ENCODE results near the gene IL23R.

The IL23R gene

GRCh38 chr1:67300561-67300960 is 134.3 kb downstream of the IL23R start:
- Histone ChIP-seq H3K4me1 (ENCODE audit: insufficient read depth, insufficient read length) (no peaks in the 10 kb centered on the region), H3K9me3 (ENCODE audit: insufficient read depth, low read length) (no peaks in the 10 kb centered on the region), H3K4me3 (ENCODE audit: insufficient read length, low read depth) (no peak overlapping the region), H3K9ac (ENCODE audit: insufficient read length, low read depth) (no peak overlapping the region), H3K36me3 (ENCODE audit: insufficient read depth, insufficient read length, low read length) (no peaks in the 10 kb centered on the region), H3K27me3 (ENCODE audit: insufficient read depth, insufficient read length) (no peaks in the 10 kb centered on the region)
- DNase-seq (ENCODE audit: low read depth, low spot score): no peak
- TF ChIP-seq SUZ12 (IDR thresholded peaks at IDR 0.05; ENCODE audit: extremely low read depth, insufficient read depth, insufficient read length): no peak
- no peak for TF ChIP-seq YY1 (IDR thresholded peaks at IDR 0.05; ENCODE audit: insufficient read depth, insufficient read length)
- TF ChIP-seq ZNF274 (IDR thresholded peaks at IDR 0.05; ENCODE audit: low read depth, low read length): no peak

- H3K9me3 ChIP-seq (ENCODE audit: insufficient read depth, low read length): no peaks in the 10 kb centered on the region
- TF ChIP-seq SUZ12 (IDR thresholded peaks at IDR 0.05; ENCODE audit: extremely low read depth, insufficient read depth, insufficient read length) (no peak), ZNF274 (IDR thresholded peaks at IDR 0.05; ENCODE audit: low read depth, low read length) (no peak), YY1 (IDR thresholded peaks at IDR 0.05; ENCODE audit: insufficient read depth, insufficient read length) (no peak)
Observed at GRCh38 chr1:67304023-67304422, 137.8 kb downstream of the IL23R start.

GRCh38 chr1:67306547-67306946 is 140.3 kb downstream of the IL23R start:
- no peak for DNase-seq (ENCODE audit: low read depth, low spot score)
- Histone ChIP-seq H3K9ac (ENCODE audit: insufficient read length, low read depth) (no peak overlapping the region), H3K27me3 (ENCODE audit: insufficient read depth, insufficient read length) (peaks cover 26% of the 10 kb centered on the region), H3K9me3 (ENCODE audit: insufficient read depth, low read length) (no peaks in the 10 kb centered on the region), H3K4me1 (ENCODE audit: insufficient read depth, insufficient read length) (no peaks in the 10 kb centered on the region), H3K36me3 (ENCODE audit: insufficient read depth, insufficient read length, low read length) (no peaks in the 10 kb centered on the region), H3K4me3 (ENCODE audit: insufficient read length, low read depth) (no peak overlapping the region)
- TF ChIP-seq ZNF274 (IDR thresholded peaks at IDR 0.05; ENCODE audit: low read depth, low read length) (no peak), YY1 (IDR thresholded peaks at IDR 0.05; ENCODE audit: insufficient read depth, insufficient read length) (no peak), SUZ12 (IDR thresholded peaks at IDR 0.05; ENCODE audit: extremely low read depth, insufficient read depth, insufficient read length) (no peak)

More at GRCh38 chr1:67304023-67304422, 137.8 kb downstream of the IL23R start:
- H3K4me1 ChIP-seq (ENCODE audit: insufficient read depth, insufficient read length): no peaks in the 10 kb centered on the region
- no peak for DNase-seq (ENCODE audit: low read depth, low spot score)
- no peak overlapping the region for H3K9ac ChIP-seq (ENCODE audit: insufficient read length, low read depth)
- no peak overlapping the region for H3K4me3 ChIP-seq (ENCODE audit: insufficient read length, low read depth)
- no peaks in the 10 kb centered on the region for H3K36me3 ChIP-seq (ENCODE audit: insufficient read depth, insufficient read length, low read length)
- peaks cover 26% of the 10 kb centered on the region for H3K27me3 ChIP-seq (ENCODE audit: insufficient read depth, insufficient read length)

GRCh38 chr1:67307251-67308060 is 141.2 kb downstream of the IL23R start, which contains the start of gene IL12RB2:
Gene IL12RB2, plus strand, starts transcription at chr1:67307873. Its CDS starts 12,496 bp downstream, at chr1:67320369.
- H3K4me3 ChIP-seq (ENCODE audit: insufficient read length, low read depth): peak within 1 kb of the TSS; percentile 36
- H3K4me1 ChIP-seq (ENCODE audit: insufficient read depth, insufficient read length): no peaks in the 10 kb centered on the region
- H3K36me3 ChIP-seq (ENCODE audit: insufficient read depth, insufficient read length, low read length): no peaks in the 10 kb centered on the region
- no peak for TF ChIP-seq YY1 (IDR thresholded peaks at IDR 0.05; ENCODE audit: insufficient read depth, insufficient read length)
- no peak for TF ChIP-seq ZNF274 (IDR thresholded peaks at IDR 0.05; ENCODE audit: low read depth, low read length)
- peak; percentile 42 for TF ChIP-seq SUZ12 (IDR thresholded peaks at IDR 0.05; ENCODE audit: extremely low read depth, insufficient read depth, insufficient read length)
- H3K27me3 ChIP-seq (ENCODE audit: insufficient read depth, insufficient read length): peaks cover 26% of the 10 kb centered on the region
- no peaks in the 10 kb centered on the region for H3K9me3 ChIP-seq (ENCODE audit: insufficient read depth, low read length)
- DNase-seq (ENCODE audit: low read depth, low spot score): no peak
- H3K9ac ChIP-seq (ENCODE audit: insufficient read length, low read depth): peak within 1 kb of the TSS; percentile 69

- DNase-seq (ENCODE audit: low read depth, low spot score): no peak
- Histone ChIP-seq H3K4me1 (ENCODE audit: insufficient read depth, insufficient read length) (no peaks in the 10 kb centered on the region), H3K36me3 (ENCODE audit: insufficient read depth, insufficient read length, low read length) (no peaks in the 10 kb centered on the region), H3K9me3 (ENCODE audit: insufficient read depth, low read length) (no peaks in the 10 kb centered on the region), H3K9ac (ENCODE audit: insufficient read length, low read depth) (peak overlapping the region; percentile 33), H3K4me3 (ENCODE audit: insufficient read length, low read depth) (peak overlapping the region; percentile 36), H3K27me3 (ENCODE audit: insufficient read depth, insufficient read length) (peaks cover 26% of the 10 kb centered on the region)
- TF ChIP-seq SUZ12 (IDR thresholded peaks at IDR 0.05; ENCODE audit: extremely low read depth, insufficient read depth, insufficient read length): no peak
- TF ChIP-seq ZNF274 (IDR thresholded peaks at IDR 0.05; ENCODE audit: low read depth, low read length): no peak
- no peak for TF ChIP-seq YY1 (IDR thresholded peaks at IDR 0.05; ENCODE audit: insufficient read depth, insufficient read length)
Observed at GRCh38 chr1:67308136-67308535, 141.9 kb downstream of the IL23R start.

All from NT2/D1 (cell line).